Left ventricle myocardium inferior (tissue), 1 donor: ENCODE data around the gene SEMA6B. TPM values are rescaled to one million over a fixed set of nuclear protein-coding genes. Genes with fewer than 3 reads are reported as not detected.

Source experiments
- DNase-seq: peaks from one replicate; pipeline ENCODE4 v3.0.0-alpha.2; 2020
- H3K27ac ChIP-seq: fragments of 200-600 bp; replicated peaks from 2 replicates; pipeline ENCODE4 v1.8.0; 2021
- H3K27me3 ChIP-seq: fragments of 200-600 bp; 2 replicates; pipeline ENCODE4 v1.8.0; 2021; ENCODE audit warnings: low read depth
- H3K36me3 ChIP-seq: fragments of 200-600 bp; 2 replicates; pipeline ENCODE4 v1.8.0; 2021
- H3K4me1 ChIP-seq: fragments of 200-600 bp; 2 replicates; pipeline ENCODE4 v1.8.0; 2021
- H3K4me3 ChIP-seq: fragments of 200-600 bp; 2 replicates; pipeline ENCODE4 v1.8.0; 2021; ENCODE audit warnings: mild to moderate bottlenecking, moderate library complexity
- H3K9me3 ChIP-seq: fragments of 200-600 bp; replicated peaks from 2 replicates; pipeline ENCODE4 v1.8.0; 2021
- CTCF ChIP-seq: fragments of 200-600 bp; IDR thresholded peaks from 2 replicates; pipeline ENCODE4 v1.8.0; 2021; ENCODE audit warnings: antibody characterized with exemption, mild to moderate bottlenecking, borderline replicate concordance
- intact Hi-C: fragments of 100-400 bp; cut with micrococcal nuclease; formaldehyde crosslinking; loops from one replicate; pipeline ENCODE4 v1.11.0; 2022
- total RNA-seq: library from RNA; stranded (reverse); fragmentation: NEBNext Ultra II Directional; extraction: Animal tissue kit (Norgen Biotek cat#: 25700); gene quantifications from one replicate; pipeline ENCODE4 v1.2.1, GENCODE V29; 2021
- donor health status: DM: no; HTN: yes; CAD: no; lungs with severe emphysema.

The SEMA6B gene
- total RNA-seq, 1 donor from 2014 or later: 7.2 TPM

- H3K36me3 ChIP-seq: peaks cover 84% of the 10 kb centered on the region
- H3K9me3 ChIP-seq: no peaks in the 10 kb centered on the region
- intact Hi-C loops: no loop called here
- TF ChIP-seq CTCF: no peak
- H3K27ac ChIP-seq: no peak overlapping the region
- no peaks in the 10 kb centered on the region for H3K4me1 ChIP-seq
- DNase-seq: no peak
- no peaks in the 10 kb centered on the region for H3K27me3 ChIP-seq
- H3K4me3 ChIP-seq: no peak overlapping the region
These were observed 63.2 kb downstream of the SEMA6B start for GRCh38 chr19:4496304-4496703.

- Histone ChIP-seq H3K4me1 (no peaks in the 10 kb centered on the region), H3K36me3 (peaks cover 82% of the 10 kb centered on the region), H3K9me3 (no peaks in the 10 kb centered on the region), H3K27me3 (no peaks in the 10 kb centered on the region), H3K27ac (no peak overlapping the region), H3K4me3 (no peak overlapping the region)
- DNase-seq: no peak
- no peak for TF ChIP-seq CTCF
- intact Hi-C loops: no loop called here
These were observed 64.0 kb downstream of the SEMA6B start for GRCh38 chr19:4495471-4495870.

- H3K36me3 ChIP-seq: peaks cover 85% of the 10 kb centered on the region
- H3K27ac ChIP-seq: no peak overlapping the region
- H3K9me3 ChIP-seq: no peaks in the 10 kb centered on the region
- no peaks in the 10 kb centered on the region for H3K4me1 ChIP-seq
- H3K27me3 ChIP-seq: no peaks in the 10 kb centered on the region
- no peak for DNase-seq
- intact Hi-C loops: no loop called here
- no peak overlapping the region for H3K4me3 ChIP-seq
- no peak for TF ChIP-seq CTCF
These were observed 64.8 kb downstream of the SEMA6B start for GRCh38 chr19:4494691-4495064.

- no peak for TF ChIP-seq CTCF
- intact Hi-C loops: no loop called here
- Histone ChIP-seq H3K27ac (no peak overlapping the region), H3K9me3 (no peaks in the 10 kb centered on the region), H3K36me3 (peaks cover 87% of the 10 kb centered on the region), H3K4me3 (no peak overlapping the region), H3K27me3 (no peaks in the 10 kb centered on the region), H3K4me1 (no peaks in the 10 kb centered on the region)
- DNase-seq: no peak
These were observed 65.4 kb downstream of the SEMA6B start for GRCh38 chr19:4493929-4494690.

GRCh38 chr19:4493104-4493928, 66.2 kb downstream of the SEMA6B start:
- no peak overlapping the region for H3K4me3 ChIP-seq
- no peaks in the 10 kb centered on the region for H3K27me3 ChIP-seq
- H3K9me3 ChIP-seq: no peaks in the 10 kb centered on the region
- intact Hi-C loops: no loop called here
- H3K27ac ChIP-seq: no peak overlapping the region
- no peak for TF ChIP-seq CTCF
- DNase-seq: no peak
- peaks cover 87% of the 10 kb centered on the region for H3K36me3 ChIP-seq
- no peaks in the 10 kb centered on the region for H3K4me1 ChIP-seq

Other genes with a start within 250 kb of the SEMA6B start
- 2.6 TPM for gene STAP2, start 220.9 kb downstream of the SEMA6B start, total RNA-seq
- 19.2 TPM for gene MPND, start 216.1 kb downstream of the SEMA6B start, total RNA-seq
- gene SH3GL1, start 159.1 kb downstream of the SEMA6B start, total RNA-seq: 18.6 TPM
- gene CHAF1A, start 157.0 kb downstream of the SEMA6B start, total RNA-seq: 5.1 TPM
- gene UBXN6, start 101.9 kb downstream of the SEMA6B start, total RNA-seq: 113 TPM
- 22.8 TPM for gene HDGFL2, start 87.4 kb downstream of the SEMA6B start, total RNA-seq
- 162 TPM for gene PLIN4, start 41.2 kb downstream of the SEMA6B start, total RNA-seq
- gene PLIN5, start 24.5 kb downstream of the SEMA6B start, total RNA-seq: 73.5 TPM
- 0.41 TPM for gene LRG1, start 19.6 kb downstream of the SEMA6B start, total RNA-seq
- 4.2 TPM for gene TNFAIP8L1, start 79.8 kb upstream of the SEMA6B start, total RNA-seq
- 26.3 TPM for gene MYDGF, start 110.7 kb upstream of the SEMA6B start, total RNA-seq
- gene DPP9, start 164.2 kb upstream of the SEMA6B start, total RNA-seq: 52.5 TPM
- 46.5 TPM for gene FEM1A, start 232.1 kb upstream of the SEMA6B start, total RNA-seq